ENCODE results near the gene RNF213. TPM values are rescaled to one million over a fixed set of nuclear protein-coding genes. Genes with fewer than 3 reads are reported as not detected.

The RNF213 gene
- total and polyA plus RNA-seq, 4 donors: 18.2 to 104 (median 33.5) TPM

DNA sequence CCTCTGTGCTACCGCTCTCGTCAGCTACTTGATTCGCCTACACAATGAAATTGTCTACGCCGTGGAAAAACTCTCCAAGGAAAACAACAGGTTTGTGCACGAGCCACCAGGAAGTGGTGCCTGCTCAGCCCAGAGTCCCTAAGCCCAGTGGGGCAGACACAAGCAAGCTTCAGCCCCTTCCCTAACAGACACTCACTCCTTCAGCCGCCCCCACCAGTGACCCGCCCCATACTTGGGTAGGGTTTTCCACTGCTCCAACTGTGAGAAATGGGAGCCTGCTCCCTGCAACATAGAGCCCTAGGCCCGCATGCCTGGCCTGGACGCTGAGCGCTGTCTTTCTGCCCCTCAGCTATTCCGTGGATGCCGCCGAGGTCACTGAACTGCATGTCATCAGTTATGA, 125.7 kb downstream of the RNF213 start:
- no peak overlapping the region for H3K4me3 ChIP-seq (ENCODE audit: low read depth in 1 of 3, low read length in 3 of 3)
- no peaks in the 10 kb centered on the region for H3K9me3 ChIP-seq (ENCODE audit: control insufficient read depth in 4 of 4, low read length in 3 of 4)
- no peak for TF ChIP-seq EGR1 (IDR thresholded peaks at IDR 0.05; ENCODE audit: low read depth in 2 of 2)
- TF ChIP-seq, protein P1, sequence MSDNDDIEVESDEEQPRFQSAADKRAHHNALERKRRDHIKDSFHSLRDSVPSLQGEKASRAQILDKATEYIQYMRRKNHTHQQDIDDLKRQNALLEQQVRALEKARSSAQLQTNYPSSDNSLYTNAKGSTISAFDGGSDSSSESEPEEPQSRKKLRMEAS (IDR thresholded peaks at IDR 0.05): no peak
- TF ChIP-seq, protein P2, sequence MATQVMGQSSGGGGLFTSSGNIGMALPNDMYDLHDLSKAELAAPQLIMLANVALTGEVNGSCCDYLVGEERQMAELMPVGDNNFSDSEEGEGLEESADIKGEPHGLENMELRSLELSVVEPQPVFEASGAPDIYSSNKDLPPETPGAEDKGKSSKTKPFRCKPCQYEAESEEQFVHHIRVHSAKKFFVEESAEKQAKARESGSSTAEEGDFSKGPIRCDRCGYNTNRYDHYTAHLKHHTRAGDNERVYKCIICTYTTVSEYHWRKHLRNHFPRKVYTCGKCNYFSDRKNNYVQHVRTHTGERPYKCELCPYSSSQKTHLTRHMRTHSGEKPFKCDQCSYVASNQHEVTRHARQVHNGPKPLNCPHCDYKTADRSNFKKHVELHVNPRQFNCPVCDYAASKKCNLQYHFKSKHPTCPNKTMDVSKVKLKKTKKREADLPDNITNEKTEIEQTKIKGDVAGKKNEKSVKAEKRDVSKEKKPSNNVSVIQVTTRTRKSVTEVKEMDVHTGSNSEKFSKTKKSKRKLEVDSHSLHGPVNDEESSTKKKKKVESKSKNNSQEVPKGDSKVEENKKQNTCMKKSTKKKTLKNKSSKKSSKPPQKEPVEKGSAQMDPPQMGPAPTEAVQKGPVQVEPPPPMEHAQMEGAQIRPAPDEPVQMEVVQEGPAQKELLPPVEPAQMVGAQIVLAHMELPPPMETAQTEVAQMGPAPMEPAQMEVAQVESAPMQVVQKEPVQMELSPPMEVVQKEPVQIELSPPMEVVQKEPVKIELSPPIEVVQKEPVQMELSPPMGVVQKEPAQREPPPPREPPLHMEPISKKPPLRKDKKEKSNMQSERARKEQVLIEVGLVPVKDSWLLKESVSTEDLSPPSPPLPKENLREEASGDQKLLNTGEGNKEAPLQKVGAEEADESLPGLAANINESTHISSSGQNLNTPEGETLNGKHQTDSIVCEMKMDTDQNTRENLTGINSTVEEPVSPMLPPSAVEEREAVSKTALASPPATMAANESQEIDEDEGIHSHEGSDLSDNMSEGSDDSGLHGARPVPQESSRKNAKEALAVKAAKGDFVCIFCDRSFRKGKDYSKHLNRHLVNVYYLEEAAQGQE (IDR thresholded peaks at IDR 0.05): no peak
- no peak for TF ChIP-seq JUND (IDR thresholded peaks at IDR 0.05)
- TF ChIP-seq GABPA (IDR thresholded peaks at IDR 0.05 in 1 of 2, conservative IDR thresholded peaks at IDR 0.05 in 1 of 2): no peak
- no peak for TF ChIP-seq TAF1 (conservative IDR thresholded peaks at IDR 0.05)
- TF ChIP-seq RXRA (IDR thresholded peaks at IDR 0.05): no peak
- no peak for TF ChIP-seq RAD21 (IDR thresholded peaks at IDR 0.05)
- TF ChIP-seq, protein P3, sequence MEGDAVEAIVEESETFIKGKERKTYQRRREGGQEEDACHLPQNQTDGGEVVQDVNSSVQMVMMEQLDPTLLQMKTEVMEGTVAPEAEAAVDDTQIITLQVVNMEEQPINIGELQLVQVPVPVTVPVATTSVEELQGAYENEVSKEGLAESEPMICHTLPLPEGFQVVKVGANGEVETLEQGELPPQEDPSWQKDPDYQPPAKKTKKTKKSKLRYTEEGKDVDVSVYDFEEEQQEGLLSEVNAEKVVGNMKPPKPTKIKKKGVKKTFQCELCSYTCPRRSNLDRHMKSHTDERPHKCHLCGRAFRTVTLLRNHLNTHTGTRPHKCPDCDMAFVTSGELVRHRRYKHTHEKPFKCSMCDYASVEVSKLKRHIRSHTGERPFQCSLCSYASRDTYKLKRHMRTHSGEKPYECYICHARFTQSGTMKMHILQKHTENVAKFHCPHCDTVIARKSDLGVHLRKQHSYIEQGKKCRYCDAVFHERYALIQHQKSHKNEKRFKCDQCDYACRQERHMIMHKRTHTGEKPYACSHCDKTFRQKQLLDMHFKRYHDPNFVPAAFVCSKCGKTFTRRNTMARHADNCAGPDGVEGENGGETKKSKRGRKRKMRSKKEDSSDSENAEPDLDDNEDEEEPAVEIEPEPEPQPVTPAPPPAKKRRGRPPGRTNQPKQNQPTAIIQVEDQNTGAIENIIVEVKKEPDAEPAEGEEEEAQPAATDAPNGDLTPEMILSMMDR (IDR thresholded peaks at IDR 0.05; ENCODE audit: low read depth, low read length, missing input control): no peak
- no peak for TF ChIP-seq FOXA2 (IDR thresholded peaks at IDR 0.05)
- TF ChIP-seq HNF4G (IDR thresholded peaks at IDR 0.05): no peak
- no peak for TF ChIP-seq SP1 (IDR thresholded peaks at IDR 0.05)
- H3K36me3 ChIP-seq (ENCODE audit: control insufficient read depth in 4 of 4, insufficient read depth in 3 of 4, low read depth in 1 of 4, low read length in 3 of 4): peaks cover 12 to 93% (median 80%) of the 10 kb centered on the region in 4 donors
- H3K27ac ChIP-seq (ENCODE audit: low read depth in 1 of 2, low read length in 2 of 2): no peak overlapping the region
- no peaks in the 10 kb centered on the region for H3K4me1 ChIP-seq (ENCODE audit: control insufficient read depth in 4 of 4, insufficient read depth in 4 of 4, low read length in 3 of 4)
- H3K9ac ChIP-seq (ENCODE audit: low read depth in 1 of 2, low read length in 2 of 2): no peak overlapping the region
- WGBS: 93% methylated on average over 14 of the region's 14 CpGs
- no peaks in the 10 kb centered on the region for H3K27me3 ChIP-seq (ENCODE audit: control insufficient read depth in 4 of 4, insufficient read depth in 4 of 4, low read length in 3 of 4)
- DNase-seq (ENCODE audit: low spot score): no peak

DNA sequence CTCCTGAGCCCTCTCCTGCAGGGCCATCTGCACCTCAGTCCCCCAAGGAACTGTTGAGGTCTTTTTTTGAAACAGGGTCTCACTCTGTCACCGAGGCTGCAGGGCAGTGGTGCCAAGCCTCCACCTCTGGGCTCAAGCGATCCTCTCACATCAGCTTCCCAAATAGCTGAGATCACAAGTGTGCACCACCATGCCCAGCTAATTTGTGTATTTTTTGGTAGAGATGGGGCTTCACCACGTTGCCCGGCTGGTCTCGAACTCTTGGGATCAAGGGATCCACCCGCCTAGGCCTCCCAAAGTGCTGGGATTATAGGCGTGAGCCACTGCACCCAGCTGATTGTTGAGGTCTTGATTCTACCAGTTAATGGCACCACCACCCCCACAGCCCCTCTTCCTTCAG, 126.4 kb downstream of the RNF213 start:
- no peaks in the 10 kb centered on the region for H3K9me3 ChIP-seq (ENCODE audit: control insufficient read depth in 4 of 4, low read length in 3 of 4)
- DNase-seq (ENCODE audit: low spot score): no peak
- TF ChIP-seq FOXA2 (IDR thresholded peaks at IDR 0.05): no peak
- no peak for TF ChIP-seq YY1 (IDR thresholded peaks at IDR 0.05)
- no peak for TF ChIP-seq EGR1 (IDR thresholded peaks at IDR 0.05; ENCODE audit: low read depth in 2 of 2)
- TF ChIP-seq, protein P3 (IDR thresholded peaks at IDR 0.05; ENCODE audit: low read depth, low read length, missing input control): no peak
- no peak for TF ChIP-seq RAD21 (IDR thresholded peaks at IDR 0.05)
- no peak for TF ChIP-seq TAF1 (conservative IDR thresholded peaks at IDR 0.05)
- no peak for TF ChIP-seq HNF4G (IDR thresholded peaks at IDR 0.05)
- TF ChIP-seq JUND (IDR thresholded peaks at IDR 0.05): no peak
- no peak for TF ChIP-seq HNF4A (conservative IDR thresholded peaks at IDR 0.05)

More for the DNA sequence above, 126.4 kb downstream of the RNF213 start:
- Histone ChIP-seq H3K27ac (ENCODE audit: low read depth in 1 of 2, low read length in 2 of 2) (no peak overlapping the region), H3K4me1 (ENCODE audit: control insufficient read depth in 4 of 4, insufficient read depth in 4 of 4, low read length in 3 of 4) (no peaks in the 10 kb centered on the region), H3K9ac (ENCODE audit: low read depth in 1 of 2, low read length in 2 of 2) (no peak overlapping the region), H3K36me3 (ENCODE audit: control insufficient read depth in 4 of 4, insufficient read depth in 3 of 4, low read depth in 1 of 4, low read length in 3 of 4) (peaks cover 12 to 90% (median 78%) of the 10 kb centered on the region in 4 donors), H3K4me3 (ENCODE audit: low read depth in 1 of 3, low read length in 3 of 3) (no peak overlapping the region), H3K27me3 (ENCODE audit: control insufficient read depth in 4 of 4, insufficient read depth in 4 of 4, low read length in 3 of 4) (no peaks in the 10 kb centered on the region)
- WGBS: 96% methylated on average over 7 of the region's 7 CpGs

Measured in liver (tissue), 9 donors.